KOPT-K1 (cell line): ENCODE data around the gene IFITM1.
"Not testable (repeated sequence)": the region's sequence is repeated elsewhere in the genome, so short reads cannot be mapped to it uniquely, and the experiment has no call there.

ENCODE experiments used
- H3K27ac ChIP-seq: fragments of 200-600 bp; sonication (generic); 2 replicates; pipeline ENCODE4 v1.5.1; 2016; ENCODE audit warnings: antibody characterized with exemption, mild to moderate bottlenecking, low read depth, low read length; ENCODE audit not compliant: poor library complexity, severe bottlenecking
- H3K36me3 ChIP-seq: fragments of 200-600 bp; sonication (generic); 2 replicates; pipeline ENCODE4 v1.5.1; 2017; ENCODE audit warnings: antibody characterized with exemption, mild to moderate bottlenecking, low read length, moderate library complexity; ENCODE audit not compliant: insufficient read depth
- H3K9me3 ChIP-seq: fragments of 200-600 bp; sonication (generic); 2 replicates; pipeline ENCODE4 v1.5.1; 2017; ENCODE audit warnings: antibody characterized with exemption, low read length, mild to moderate bottlenecking; ENCODE audit not compliant: insufficient read depth, poor library complexity, severe bottlenecking

The IFITM1 gene

DNA sequence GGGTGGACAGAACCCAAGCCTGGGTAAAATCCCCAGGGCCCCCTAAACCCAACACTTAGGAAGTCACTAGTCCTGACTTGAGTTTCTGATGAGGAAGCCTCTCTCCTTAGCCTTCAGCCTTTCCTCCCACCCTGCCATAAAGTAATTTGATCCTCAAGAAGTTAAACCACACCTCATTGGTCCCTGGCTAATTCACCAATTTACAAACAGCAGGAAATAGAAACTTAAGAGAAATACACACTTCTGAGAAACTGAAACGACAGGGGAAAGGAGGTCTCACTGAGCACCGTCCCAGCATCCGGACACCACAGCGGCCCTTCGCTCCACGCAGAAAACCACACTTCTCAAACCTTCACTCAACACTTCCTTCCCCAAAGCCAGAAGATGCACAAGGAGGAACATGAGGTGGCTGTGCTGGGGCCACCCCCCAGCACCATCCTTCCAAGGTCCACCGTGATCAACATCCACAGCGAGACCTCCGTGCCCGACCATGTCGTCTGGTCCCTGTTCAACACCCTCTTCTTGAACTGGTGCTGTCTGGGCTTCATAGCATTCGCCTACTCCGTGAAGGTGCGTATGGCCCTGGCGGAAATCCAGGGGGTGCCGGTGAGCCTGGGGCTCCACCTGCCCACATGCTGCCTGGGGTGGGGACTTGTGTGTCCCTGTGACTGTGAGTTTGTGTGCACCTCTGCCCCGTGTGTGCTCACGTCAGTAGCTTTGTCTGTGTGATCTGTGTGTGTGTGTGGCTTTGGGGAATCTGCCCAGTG, at the start of gene IFITM1:
TSS of gene IFITM1 (plus strand) at position 254 of the 767 bp plus-strand sequence. CDS start at position 385, 131 bp downstream.
- H3K27ac ChIP-seq: peak within 1 kb of the TSS; percentile 99
- H3K36me3 ChIP-seq: peaks cover 16% of the 10 kb centered on the region
- no peaks in the 10 kb centered on the region for H3K9me3 ChIP-seq

DNA sequence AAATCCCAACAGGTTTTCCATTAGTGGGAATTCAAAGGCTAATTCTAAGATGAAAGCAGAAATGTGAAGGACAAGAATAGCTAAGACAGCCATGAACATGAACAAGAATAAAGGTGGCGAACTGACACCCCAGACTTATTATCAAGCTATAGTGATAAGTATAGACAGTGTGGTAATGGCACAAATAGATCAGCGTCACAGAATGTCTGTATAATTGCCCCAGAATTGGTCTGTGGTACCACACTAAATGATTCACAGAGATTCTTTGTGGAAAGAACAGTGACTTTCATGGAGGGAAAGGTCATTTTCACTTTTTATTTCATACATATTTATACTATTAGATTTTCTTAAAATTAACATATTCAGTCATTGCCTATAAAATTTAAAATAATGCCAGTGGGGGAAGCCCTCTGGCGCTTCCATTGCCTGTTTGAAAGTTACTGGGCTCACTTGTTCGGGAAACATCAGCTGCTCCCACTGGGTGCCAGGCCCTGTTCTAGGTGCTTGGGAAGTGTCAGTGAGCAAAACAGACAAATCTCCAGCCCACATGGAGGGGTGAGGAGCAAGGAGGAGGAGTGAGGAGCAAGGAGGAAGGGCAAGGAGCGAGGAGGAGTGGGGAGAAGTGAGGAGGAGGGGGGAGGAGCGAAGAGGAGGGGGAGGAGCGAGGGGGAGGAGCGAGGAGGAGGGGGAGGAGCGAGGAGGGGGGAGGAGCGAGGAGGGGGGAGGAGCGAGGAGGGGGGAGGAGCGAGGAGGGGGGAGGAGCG, 47.0 kb upstream of the IFITM1 start:
- Histone ChIP-seq H3K9me3 (peaks cover 8% of the 10 kb centered on the region), H3K36me3 (no peaks in the 10 kb centered on the region), H3K27ac (no peak overlapping the region)

DNA sequence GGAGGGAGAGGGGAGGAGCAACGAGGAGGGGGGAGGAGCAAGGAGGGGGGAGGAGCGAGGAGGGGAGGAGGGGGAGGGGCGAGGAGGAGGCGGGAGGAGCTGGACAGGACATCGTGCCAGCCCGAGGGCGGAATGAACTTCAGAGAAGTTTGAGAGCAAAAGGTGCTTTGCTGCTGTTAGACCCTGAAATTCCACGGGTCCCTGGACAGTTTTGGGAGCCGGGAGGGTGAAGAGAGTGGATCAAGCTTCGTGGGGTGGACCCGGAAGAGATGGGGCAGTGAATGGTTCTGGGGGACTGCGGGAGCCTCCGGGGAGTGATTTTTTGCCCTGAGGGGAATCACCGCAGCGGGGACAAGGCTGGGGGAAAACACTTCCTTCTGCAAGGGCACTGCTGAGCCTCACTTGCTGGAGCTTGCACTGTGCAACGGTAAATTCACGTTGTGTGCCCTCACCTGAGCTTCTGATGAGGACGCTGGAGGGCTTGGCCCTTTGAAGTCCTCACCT, 46.3 kb upstream of the IFITM1 start:
- Histone ChIP-seq H3K36me3 (no peaks in the 10 kb centered on the region), H3K9me3 (peaks cover 8% of the 10 kb centered on the region), H3K27ac (peak overlapping the region; percentile 95)

DNA sequence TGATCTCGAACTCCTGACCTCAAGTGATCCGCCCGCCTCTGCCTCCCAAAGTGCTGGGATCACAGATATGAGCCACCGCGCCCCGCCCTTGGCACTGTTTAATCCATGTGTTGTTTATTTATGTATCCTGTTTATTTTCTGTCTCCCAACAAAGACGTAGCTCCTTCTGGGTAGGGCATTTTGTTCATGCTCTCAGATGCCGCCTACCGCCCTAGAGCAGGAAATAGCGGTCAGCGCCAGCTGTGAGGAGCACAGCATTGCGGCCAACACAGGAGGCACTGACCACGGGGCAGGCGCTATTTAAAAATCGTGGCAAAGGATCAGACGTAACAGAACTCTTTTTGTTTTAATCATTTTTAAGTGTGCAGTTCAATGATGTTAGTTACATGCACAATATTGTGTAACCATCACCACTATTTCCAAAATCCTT, 45.1 kb upstream of the IFITM1 start:
- peak overlapping the region; percentile 95 for H3K27ac ChIP-seq
- H3K36me3 ChIP-seq, H3K9me3 ChIP-seq: not testable (repeated sequence)

DNA sequence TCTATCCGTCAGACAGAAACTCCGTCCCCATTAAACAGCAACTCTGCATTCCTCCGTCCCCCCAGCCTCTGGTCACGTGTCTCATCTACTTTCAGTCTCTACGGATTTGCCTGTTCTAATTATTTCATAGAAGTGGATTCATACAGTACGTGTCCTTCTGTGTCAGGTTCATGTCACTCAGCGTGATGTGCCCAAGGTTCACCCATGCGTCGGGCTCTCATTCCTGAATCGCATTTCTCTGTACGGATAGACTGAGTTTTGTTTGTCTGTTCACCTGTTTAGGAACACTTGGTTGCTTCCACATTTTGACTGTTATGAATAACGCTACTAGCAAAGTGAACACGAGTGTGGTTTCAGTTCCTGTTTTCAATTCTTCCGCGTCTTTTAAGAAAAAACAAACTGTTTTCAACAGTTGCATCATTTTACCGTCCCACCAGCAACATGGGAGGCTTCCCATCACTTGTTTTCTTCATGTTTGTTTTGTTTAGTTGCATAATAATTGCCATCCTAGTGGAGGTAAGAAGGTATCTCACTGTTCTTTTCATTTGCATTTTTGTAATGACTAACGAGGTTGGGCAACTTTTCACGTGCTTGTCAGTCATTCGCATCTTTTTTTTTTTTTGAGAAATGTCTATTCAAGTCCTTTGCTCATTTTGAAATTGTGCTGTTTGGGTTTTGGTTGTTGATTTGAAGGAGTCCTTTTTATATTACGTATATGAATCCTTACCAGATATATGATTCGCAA, 44.5 kb upstream of the IFITM1 start:
- Histone ChIP-seq H3K27ac (peak overlapping the region; percentile 95), H3K9me3 (peaks cover 8% of the 10 kb centered on the region), H3K36me3 (no peaks in the 10 kb centered on the region)

DNA sequence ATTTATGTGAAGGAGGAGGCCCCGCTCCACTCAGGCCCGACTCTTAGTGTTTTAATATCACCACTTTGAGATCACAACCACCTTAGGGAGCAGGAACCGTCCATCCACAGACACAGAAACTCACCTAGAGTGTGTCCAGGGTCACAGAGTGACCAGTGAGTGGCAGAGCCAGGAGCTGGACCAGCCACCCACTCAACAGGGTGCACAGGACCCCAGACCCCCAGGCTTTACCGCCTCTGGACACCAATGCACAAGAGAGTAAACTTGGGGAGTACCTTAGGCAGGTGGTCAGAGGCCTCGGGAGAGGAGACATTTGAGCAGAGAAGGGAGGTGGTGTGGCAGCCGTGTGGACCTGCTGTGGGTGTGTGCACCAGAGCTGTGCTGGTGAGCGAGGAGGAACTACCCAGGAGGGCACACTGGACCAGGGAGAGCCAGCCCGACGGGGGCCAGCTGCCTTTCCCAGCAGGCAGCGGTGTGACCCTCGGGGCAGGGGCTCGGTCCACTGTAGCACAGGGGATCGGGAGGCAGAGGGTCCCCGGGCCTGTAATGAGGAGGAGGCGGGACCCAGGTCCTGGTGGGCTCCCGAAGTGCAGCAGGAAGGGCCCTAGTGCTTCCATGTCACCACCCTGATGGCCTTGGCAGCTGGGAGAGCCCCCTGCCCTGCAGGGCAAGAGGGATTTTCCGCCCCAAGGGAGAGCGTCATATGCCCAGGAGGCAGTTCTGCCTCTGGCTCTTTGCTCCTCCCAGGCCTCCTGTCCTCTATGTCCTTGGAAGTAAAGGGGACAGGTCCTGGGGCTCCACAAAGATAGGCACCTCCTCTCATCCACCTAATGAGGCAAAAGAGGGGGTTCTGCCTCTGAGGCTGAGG, 43.2 kb upstream of the IFITM1 start:
- H3K9me3 ChIP-seq: peaks cover 8% of the 10 kb centered on the region
- no peaks in the 10 kb centered on the region for H3K36me3 ChIP-seq
- peak overlapping the region; percentile 95 for H3K27ac ChIP-seq

DNA sequence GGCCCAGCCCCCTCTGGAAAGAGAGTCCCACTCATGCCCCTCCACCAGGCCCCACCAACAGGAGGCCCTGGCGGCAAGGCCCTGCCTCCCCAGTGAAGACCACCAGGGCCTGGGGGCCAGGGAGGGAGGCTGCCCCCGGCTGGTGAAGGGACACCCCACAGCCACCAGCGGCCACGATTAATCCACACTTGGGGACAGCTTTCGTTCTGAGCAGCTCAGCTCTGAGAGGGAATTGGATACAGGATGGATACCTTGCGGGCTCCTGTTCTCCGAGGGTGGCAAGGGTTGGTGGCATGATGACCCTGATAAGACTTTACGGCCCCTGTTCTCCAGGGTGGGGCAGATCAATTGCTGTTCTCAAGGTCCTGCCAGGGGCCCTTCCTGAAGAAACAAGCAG, 42.5 kb upstream of the IFITM1 start:
- no peaks in the 10 kb centered on the region for H3K36me3 ChIP-seq
- H3K27ac ChIP-seq: peak overlapping the region; percentile 95
- H3K9me3 ChIP-seq: peaks cover 7% of the 10 kb centered on the region

DNA sequence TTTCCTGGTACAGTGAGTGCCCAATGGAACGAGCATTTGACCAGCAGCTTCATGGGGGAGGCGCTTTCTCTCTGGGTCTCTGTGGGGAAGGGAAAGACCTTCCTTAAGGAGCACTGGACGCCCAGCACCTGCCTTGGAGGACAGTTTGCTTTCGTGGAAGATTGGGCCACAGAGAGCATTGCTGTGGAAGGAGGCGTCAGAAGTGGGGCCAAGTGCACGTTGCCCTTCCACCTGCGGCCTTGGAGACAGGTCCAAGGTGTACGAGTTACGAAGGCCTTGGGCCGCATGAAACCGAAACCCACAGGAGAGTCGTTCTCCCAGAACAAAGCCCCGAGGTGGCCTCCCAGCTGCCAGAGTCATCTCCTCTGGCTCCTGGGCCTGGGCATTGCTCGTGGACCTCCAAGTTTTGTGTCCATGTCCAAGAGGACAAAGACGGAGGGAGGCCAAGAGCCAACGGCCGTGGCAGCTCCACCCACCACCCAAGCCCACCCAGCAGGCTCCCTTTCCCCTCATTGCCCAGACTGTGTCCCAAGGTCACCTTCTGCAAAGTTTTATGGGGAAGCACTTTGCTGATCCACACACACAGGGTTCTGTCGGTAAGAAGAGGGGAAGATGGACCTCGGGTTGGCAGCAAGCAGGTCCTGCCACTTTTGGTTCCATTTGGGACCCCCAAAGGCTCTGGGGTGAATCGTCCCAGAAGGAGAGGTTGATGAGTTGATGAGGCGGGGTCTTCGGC, 41.5 kb upstream of the IFITM1 start:
- H3K36me3 ChIP-seq: no peaks in the 10 kb centered on the region
- H3K9me3 ChIP-seq: peaks cover 10% of the 10 kb centered on the region
- no peak overlapping the region for H3K27ac ChIP-seq

DNA sequence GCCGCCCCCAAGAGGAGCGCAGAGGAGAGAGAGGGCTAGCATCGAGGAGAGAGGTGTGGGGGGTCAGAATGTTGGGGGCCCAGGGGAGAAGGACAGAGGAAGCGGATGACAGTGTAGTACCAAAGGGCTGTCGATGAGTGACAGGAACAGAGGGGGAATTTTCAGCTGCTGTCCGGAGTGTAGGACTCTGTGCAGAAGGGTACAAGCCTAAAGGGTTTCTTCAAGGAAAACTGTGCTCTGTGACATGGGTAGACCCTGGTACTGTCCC, 41.0 kb upstream of the IFITM1 start:
- H3K9me3 ChIP-seq: peaks cover 10% of the 10 kb centered on the region

DNA sequence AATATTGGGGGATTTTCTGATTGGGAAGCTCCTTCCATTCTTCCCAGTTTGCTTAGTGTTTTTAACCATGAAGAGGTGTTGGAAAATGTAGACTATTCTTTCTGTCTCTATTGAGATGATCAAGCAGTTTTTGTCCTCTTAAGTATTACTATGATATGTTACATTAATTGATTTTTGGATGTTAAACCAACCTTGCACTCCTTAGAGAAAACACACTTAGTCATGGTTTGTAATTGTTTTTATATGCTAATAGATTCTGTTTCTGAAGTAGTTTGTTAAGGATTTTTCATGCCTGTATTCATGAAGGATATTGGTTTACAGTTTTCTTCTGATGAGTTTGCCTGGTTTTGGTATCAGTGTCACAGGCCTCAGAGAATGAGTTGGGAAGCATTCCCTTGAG, 37.6 kb upstream of the IFITM1 start:
- Histone ChIP-seq H3K9me3 (peaks cover 10% of the 10 kb centered on the region), H3K27ac (no peak overlapping the region), H3K36me3 (no peaks in the 10 kb centered on the region)

More for the DNA sequence above, 41.0 kb upstream of the IFITM1 start:
- Histone ChIP-seq H3K36me3 (no peaks in the 10 kb centered on the region), H3K27ac (no peak overlapping the region)

DNA sequence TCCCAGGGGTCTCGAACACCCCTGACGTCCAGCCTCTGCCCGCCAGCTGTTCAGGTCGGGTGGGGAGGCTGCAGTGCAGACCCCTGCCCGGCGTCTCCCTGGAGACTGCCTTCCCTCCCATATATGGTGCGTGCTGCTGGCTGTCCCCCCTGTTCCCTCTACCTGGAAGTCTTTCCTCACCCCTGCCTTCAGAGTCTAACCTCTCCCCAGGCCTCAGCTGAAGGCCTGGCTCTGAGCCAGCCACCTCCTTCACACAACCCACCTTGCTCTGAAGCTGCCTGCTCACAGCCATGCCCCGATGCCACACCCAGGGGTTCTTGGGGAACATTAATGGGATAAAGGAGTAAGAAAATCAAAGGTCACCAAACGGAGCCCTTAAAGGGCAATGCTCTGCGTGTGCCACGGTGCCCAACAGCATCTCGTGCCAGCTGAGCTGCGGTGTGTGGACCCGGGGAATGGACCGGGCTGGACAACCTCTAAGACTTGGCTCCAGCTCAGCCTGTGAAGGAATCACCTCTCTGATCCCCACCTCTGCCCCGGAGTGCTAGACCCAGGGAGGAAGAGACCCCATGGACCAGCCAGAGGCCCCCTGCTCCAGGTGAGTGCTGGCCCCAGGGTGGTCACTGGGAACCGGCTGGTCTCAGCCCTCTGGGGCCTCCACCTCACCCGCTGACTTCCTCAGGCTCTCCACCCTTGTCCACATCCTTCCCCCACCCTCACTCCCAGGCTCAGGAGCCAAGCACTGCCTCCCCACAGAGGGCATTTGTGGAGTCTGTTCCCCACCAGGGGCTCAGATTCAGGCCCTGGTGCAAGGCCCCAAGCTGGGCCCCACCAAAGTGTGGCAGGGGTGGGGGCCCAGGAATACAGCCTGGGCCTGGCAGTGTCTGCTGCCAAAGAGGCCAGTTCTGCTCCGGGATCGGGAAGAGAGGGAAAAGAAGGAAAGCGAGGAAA, 35.6 kb upstream of the IFITM1 start, which contains the start of gene NLRP6:
TSS of gene NLRP6 (plus strand) at position 407 of the 951 bp plus-strand sequence. CDS start at position 570, 163 bp downstream.
- H3K27ac ChIP-seq: peak within 1 kb of the TSS; percentile 41
- peaks cover 10% of the 10 kb centered on the region for H3K9me3 ChIP-seq
- H3K36me3 ChIP-seq: no peaks in the 10 kb centered on the region

DNA sequence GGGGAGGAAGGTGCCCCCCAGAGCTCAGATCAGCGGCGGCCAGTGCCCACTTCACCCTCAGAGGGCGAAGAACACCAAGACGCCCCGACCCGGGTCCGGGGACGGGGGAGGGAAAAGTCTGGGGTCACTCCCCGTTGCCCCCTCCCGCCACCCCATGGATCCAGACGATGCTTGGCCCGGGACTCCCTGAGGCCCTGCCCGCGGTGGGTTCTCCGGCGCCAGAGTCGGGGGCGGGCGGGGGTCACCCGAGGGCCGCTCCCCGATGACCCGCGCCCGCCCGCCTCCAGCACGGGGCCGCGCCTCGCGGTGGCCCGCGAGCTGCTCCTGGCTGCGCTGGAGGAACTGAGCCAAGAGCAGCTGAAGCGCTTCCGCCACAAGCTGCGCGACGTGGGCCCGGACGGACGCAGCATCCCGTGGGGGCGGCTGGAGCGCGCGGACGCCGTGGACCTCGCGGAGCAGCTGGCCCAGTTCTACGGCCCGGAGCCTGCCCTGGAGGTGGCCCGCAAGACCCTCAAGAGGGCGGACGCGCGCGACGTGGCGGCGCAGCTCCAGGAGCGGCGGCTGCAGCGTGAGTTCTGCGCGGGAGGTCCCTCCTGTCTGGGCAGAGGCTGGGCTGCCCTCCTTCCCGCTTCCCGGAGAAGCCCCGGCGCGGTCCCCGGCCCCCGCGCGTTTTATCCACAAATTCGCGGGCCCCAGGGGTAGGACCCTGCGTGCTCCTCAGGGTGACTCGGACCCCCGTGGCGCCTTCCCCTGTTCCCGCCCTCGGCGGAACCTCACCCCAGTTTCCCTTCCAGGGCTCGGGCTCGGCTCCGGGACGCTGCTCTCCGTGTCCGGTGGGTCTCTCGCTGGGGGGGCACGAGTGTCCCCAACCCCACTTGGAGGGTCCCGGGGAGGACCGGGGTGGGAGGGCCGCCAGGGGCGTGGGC, 34.5 kb upstream of the IFITM1 start:
- H3K9me3 ChIP-seq: peaks cover 10% of the 10 kb centered on the region
- no peaks in the 10 kb centered on the region for H3K36me3 ChIP-seq
- no peak overlapping the region for H3K27ac ChIP-seq
